Amniotic stem cell (primary cell): ENCODE results near the gene TNNI2.
"Not testable (repeated sequence)": the region's sequence is repeated elsewhere in the genome, so short reads cannot be mapped to it uniquely, and the experiment has no call there.

ENCODE experiments used
- DNase-seq: peaks from one replicate; lab custom pipeline; 2025; lab: John Stamatoyannopoulos, UW

The TNNI2 gene

DNA sequence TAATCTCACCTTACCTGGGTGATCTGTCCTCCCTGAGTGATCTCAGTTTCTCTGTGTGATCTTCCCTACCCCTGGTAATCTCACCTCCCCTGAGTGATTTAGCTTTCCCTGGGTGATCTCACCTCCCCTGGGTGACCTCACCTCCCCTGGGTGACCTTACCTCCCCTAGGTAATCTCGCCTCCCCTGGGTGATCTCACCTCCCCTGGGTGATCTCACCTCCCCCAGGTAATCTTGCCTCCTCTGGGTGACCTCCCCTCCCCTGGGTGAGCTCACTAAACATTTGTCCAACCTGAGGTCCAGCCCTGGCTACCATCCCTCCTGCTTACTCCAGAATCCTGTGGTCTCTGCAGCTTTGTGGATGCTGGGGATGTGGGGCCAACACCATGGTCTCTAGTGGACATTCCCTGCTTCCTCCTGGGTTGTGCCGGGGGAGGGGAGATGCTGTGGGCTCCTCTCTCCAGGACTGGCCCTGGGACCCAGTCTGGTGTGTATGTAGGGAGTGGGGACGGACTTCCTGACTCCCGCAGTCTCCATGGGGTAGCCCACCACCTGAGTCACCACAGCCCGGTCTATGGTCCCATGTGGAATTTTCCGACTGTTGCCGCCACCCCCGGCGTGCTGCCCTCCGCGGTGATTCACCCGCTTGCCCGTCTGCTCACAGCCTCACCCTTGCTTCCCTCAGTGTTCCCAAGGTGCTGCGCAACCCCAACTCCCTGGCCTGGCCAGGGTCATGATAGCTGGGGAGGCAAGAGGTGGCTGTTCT lies 24.0 kb downstream of the TNNI2 start:
- DNase-seq, result no peak

DNA sequence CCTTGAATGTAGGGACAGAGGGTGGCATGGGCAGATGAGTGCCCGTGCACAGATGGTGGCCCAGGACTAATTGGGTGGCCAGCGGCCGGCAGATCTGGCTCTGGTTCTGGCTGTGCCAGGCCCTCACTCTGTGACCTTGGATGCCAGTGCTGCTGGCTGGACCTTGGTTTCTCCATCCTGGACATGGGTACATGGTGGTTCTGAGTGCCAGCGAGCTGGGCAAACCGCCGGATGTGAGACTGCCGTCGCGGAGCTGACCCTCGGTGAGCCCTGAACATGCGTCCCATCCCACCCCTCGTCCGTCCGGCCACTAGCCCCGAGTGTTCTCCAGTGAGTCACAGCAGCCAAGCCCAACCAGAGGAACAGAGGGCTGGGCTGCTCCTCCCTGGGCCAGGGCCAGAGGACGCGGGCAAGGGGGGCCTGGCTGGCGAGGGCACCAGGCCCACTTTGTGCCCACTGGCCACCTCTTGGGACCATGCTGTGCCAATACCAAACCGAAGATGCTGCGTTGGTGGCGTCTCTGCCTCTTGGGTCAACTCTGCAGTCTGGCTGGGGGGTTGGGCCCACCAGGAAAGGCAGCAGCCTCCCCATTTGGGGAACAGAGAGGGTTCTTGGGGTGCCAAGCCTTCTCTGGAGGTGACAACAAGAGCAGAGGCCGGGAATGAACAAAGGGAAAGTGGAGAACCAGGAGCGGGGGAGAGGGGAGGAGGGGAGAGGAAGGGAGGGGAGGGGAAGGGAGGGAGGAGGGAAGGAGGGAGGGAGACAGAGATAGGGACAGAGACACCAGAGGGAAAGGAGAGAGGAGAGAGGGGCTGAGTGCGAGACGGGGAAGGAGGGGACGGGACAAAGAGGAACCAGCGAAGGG lies 24.8 kb downstream of the TNNI2 start:
- DNase-seq, result peak; percentile 73

GRCh38 chr11:1864231-1864630 lies 25.4 kb downstream of the TNNI2 start:
- DNase-seq, result no peak

DNA sequence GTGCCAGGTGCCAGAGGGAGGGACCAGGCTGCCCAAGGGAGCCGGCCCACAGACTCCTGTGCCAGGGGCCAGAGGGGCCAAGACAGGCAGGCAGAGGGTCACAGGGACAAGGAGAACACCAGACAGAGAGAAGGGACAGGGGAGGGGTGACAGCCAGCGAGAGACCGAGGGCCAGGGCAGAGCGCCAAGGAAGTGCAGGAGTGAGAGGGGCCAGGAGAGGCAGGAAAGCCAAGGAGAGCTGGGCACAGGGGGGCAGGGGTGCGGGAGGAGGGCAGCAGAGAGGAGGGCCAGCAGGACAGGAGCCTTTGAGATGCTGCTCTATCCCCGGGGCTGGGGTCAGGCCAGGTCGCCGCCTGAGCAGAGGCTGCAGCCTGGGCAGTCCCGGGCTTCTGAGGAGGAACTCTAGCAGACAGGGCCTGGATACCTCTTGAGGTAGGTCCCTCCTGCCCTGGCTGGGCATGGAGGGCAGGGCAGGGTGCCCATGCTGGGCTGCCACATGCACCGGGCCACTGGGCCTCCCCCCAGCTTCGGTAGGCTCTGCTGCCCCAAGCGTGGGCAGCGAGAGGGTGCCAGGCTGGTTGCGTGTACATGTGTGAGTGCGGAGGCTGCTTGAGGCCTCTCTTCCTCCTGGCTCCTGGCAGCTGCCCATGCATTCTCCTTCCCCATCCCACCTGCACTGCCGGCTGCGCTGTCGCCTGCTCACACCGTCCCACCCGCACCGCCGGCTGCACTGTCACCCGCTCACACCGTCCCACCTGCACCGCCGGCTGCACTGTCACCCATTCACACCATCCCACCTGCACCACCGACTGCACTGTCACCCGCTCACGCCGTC lies 26.3 kb downstream of the TNNI2 start:
- DNase-seq, result no peak

DNA sequence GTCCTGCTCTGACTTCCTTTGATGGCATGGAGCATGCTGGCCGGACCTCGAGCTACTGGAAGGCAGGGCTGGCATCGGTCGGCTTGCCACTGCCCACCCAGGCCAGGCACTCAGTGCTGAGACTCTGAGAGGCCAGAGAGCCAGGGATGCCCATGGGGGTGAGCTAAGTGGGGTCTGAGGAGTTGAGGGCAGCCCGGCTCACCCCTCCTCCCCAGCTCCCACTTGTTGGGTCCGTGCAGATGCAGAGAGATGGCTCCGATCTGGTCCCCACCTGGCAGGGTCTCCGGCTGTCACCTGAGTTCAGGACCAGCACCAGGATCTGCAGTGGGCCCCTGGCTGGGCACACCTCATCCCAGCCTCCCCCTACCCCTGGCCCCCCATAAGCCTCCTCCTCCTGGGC lies 27.4 kb downstream of the TNNI2 start:
- no peak for DNase-seq

DNA sequence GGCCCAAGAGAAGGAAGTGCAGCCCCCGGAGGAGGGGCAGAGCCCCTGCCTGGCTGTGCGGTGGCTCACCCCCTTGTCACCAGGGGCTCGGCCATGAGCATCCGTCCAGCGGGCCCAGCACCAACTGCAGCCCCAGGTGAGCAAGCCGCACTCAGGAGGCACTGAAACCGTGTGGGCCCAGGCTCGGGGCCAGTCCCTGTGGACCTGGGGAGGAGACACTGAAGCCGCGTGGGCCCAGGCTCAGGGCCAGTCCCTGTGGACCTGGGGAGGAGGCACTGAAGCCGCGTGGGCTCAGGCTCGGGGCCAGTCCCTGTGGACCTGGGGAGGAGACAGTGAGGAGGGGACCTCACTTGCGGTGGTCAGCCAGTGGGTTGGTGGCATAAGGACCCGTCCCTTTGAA lies 28.0 kb downstream of the TNNI2 start:
- DNase-seq, result no peak

GRCh38 chr11:1867381-1867780 lies 28.6 kb downstream of the TNNI2 start:
- DNase-seq, result no peak

DNA sequence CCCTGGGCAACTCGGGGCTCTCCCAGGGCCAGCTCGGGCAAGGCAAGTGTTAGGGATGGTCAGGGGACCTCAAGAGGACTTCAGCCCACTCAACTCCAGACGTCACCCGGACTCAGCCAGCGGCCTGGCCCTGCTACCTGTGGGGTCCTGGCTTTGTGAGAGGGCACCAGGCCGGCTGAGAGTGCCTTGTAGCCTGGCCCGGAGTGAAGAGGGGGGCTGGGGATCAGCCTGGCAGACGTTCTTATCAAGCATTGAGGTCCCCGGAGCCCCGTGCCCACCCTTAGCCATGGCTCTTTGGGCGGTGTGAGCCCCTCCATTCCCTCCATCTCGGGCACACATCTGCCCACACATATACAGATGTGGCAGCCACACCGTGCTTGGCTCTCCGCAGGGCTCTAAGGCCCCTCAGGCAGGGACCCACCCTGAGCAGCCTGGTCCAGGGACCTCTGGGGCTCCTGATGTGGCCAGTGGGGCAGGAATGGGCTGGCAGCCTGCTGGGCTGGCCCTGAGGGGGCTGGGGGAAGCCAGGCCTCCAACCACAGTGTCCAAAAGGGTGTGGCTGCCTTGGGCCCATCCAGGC lies 29.4 kb downstream of the TNNI2 start:
- DNase-seq, result no peak

GRCh38 chr11:1868636-1869291 lies 30.0 kb downstream of the TNNI2 start:
- no peak for DNase-seq

DNA sequence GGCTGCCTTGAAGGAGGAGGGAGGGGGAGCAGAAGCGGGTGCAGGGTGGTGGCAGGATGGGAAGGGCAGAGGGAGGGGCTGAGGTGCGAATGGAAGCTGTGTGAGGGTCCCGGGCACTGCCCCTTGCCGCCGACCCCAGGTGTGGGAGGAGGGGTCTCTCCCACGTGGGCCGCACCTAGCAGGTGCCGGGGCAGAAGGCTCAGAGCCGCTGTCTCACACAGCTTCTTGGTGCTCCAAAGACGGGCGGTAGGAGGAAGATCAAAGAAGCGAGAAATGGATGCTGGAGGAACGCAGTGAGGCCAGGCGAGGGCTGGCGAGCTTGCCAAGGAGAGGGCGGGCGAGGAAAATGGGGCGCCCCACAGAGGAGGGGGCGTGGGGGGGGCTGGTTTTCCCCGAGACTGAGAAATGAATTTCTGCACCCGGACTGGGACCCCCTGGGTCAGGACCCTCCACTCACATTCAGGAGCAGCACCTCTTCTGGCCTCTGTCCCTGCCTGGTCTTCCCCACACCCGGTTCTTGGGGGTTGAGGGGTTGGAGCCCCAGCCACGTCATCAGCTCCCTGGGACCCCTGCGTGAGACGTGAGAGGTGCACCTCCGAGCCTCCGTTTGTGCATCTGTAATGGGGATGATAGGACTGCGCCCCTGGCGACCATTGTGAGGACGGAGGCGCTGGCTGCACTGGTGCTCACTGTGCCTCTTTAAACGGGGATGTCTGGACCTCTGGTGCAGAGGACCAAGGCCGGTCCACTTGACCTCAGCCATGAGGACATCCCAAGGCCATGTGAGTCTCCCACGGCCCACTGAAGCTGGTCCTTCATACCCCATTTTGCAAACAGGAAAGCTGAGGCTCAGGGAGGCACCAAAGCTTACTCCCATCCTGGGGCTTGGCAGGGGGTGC lies 30.9 kb downstream of the TNNI2 start:
- DNase-seq, result no peak

- DNase-seq, result no peak
These were observed 31.5 kb downstream of the TNNI2 start for GRCh38 chr11:1870326-1870696.

DNA sequence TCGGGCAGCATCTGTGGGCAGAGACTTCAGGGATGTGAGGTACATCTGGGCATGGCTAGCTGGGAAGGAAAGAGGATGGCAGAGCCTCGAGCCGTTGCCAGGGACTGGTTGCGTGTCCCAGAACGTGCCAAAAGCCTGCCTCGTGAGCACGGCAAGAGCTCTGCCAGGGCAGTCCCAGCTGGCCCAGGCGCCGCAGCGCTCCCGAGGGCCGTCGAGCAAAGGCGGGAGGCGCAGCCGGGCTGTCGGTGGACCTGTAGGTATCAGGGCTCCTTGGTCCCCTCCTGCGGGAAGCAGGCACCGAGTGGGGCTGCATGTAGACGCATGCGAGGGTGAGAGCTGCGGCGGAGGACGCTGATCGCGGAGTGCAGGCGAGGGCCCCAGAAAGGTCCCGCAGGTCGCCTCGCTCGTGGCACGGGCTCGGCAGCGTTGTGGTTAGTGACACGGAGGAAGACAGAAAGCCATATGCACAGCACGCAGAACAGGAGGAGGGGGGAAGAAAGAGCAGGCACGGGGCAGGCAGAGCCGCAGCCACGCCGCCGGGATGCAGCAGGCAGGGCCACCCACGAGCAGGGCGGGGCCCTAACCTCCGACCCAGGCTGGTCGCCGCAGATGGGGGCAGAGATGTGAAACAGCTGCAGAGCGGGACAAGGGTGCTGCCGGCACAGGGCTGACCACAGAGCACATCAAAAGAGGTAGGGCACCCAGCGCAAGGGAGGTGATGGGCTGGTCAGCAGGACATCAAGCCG lies 32.1 kb downstream of the TNNI2 start:
- DNase-seq, result no peak

DNA sequence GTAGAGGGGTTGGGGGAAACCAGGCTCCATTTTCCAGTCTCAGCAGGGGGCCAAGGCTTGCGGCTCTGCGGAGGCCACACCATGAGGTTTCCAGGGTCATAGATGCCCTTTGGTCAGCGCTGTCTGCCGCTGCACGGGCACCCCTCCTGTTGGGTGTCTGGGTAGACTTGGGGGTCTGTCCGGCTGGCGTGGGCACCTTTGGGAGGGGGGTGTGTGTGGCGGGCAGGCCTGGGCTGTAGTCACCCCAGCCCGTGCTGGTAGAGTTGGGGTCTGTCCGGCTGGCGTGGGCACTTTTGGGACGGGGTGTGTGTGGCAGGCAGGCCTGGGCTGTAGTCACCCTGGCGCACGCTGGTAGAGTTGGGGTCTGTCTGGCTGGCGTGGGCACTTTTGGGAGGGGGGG lies 32.8 kb downstream of the TNNI2 start:
- no peak for DNase-seq

DNA sequence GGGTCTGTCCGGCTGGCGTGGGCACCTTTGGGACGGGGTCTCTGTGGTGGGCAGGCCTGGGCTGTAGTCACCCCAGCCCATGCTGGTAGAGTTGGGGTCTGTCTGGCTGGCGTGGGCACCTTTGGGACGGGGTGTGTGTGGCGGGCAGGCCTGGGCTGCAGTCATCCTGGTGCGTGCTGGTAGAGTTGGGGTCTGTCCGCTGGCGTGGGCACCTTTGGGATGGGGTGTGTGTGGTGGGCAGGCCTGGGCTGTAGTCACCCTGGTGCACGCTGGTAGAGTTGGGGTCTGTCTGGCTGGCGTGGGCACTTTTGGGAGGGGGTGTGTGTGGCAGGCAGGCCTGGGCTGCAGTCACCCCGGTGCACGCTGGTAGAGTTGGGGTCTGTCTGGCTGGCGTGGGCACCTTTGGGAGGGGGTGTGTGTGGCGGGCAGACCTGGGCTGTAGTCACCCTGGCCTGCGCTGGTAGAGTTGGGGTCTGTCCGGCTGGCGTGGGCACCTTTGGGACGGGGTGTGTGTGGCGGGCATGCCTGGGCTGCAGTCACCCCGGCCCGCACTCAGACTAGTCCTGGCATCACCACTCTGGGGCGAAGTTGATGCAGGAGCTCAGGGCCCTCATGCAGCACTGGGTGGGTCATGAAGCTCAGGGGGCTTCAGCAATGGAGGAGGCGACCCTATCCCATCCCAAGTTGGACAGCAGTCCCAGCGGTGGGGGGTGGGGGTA lies 33.6 kb downstream of the TNNI2 start:
- DNase-seq, result no peak

- no peak for DNase-seq
These were observed 34.4 kb downstream of the TNNI2 start for GRCh38 chr11:1873048-1873812.

- DNase-seq, result not testable (repeated sequence)
These were observed 35.0 kb downstream of the TNNI2 start for GRCh38 chr11:1873813-1874150.

GRCh38 chr11:1874441-1875092 lies 35.8 kb downstream of the TNNI2 start:
- DNase-seq, result not testable (repeated sequence)
